Adipocyte (in vitro differentiated cells): ENCODE measurements around the gene LOXL4.

Experiments used
- DNase-seq: peaks from one replicate; pipeline ENCODE4 v3.0.0-alpha.2; 2015; ENCODE audit warnings: low read depth
- H3K27me3 ChIP-seq: replicated peaks from 2 replicates; pipeline ENCODE4 v1.7.0; 2013; ENCODE audit warnings: mild to moderate bottlenecking, low read length, moderate library complexity; ENCODE audit not compliant: control insufficient read depth, insufficient read depth
- H3K36me3 ChIP-seq: 2 replicates; pipeline ENCODE4 v1.7.0; 2013; ENCODE audit warnings: low read length, mild to moderate bottlenecking, moderate library complexity; ENCODE audit not compliant: control insufficient read depth, insufficient read depth, severe bottlenecking
- H3K4me1 ChIP-seq: 2 replicates; pipeline ENCODE4 v1.7.0; 2013; ENCODE audit warnings: mild to moderate bottlenecking, low read length, moderate library complexity; ENCODE audit not compliant: control insufficient read depth, insufficient read depth
- H3K4me3 ChIP-seq: 2 replicates; pipeline ENCODE4 v1.7.0; 2013; ENCODE audit warnings: mild to moderate bottlenecking, low read length, moderate library complexity
- H3K9ac ChIP-seq: 2 replicates; pipeline ENCODE4 v1.7.0; 2013; ENCODE audit warnings: mild to moderate bottlenecking, low read length, moderate library complexity
- H3K9me3 ChIP-seq: 2 replicates; pipeline ENCODE4 v1.7.0; 2013; ENCODE audit warnings: mild to moderate bottlenecking, low read length, moderate library complexity; ENCODE audit not compliant: control insufficient read depth

Gene LOXL4

DNA sequence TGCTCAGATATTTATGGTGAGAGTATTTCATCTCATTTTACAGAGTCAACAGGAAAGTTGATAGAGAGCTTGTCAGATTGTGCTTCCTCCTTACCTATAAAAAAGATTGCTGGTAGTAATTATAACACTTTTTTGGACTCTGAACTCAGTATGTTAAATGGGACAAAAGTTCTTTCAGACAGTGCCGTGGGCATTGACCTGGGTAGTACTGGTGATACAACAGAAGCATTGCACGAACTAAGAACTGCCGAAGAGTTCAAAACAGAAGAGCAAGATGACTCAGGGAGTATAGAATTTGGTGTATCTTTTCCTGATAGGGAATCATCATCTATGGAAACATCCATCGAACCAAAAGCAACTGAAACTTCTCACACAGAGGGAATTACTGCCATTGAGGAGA lies 58.6 kb downstream of the LOXL4 start:
- Histone ChIP-seq H3K9me3 (no peaks in the 10 kb centered on the region), H3K36me3 (peaks cover 26% of the 10 kb centered on the region), H3K4me3 (no peak overlapping the region), H3K27me3 (no peaks in the 10 kb centered on the region), H3K4me1 (no peaks in the 10 kb centered on the region), H3K9ac (no peak overlapping the region)
- DNase-seq = no peak

DNA sequence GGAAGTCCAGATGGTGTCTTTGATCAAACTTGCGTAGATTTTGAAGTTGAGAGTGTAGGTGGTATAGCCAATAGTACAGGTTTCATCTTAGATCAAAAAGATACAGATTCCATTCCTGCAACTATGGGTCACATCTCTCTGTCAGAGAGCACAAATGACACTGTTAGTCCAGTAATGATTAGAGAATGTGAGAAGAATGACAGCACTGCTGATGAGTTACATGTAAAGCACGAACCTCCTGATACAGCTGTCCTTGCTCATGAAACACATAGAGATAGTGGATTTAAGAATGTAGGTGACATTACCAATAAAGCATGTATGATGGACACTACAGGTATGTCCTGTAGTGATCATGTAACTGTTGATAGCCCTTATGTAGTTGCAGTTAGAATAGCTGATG lies 59.1 kb downstream of the LOXL4 start:
- Histone ChIP-seq H3K36me3 (peaks cover 26% of the 10 kb centered on the region), H3K27me3 (no peaks in the 10 kb centered on the region), H3K9me3 (no peaks in the 10 kb centered on the region), H3K4me1 (no peaks in the 10 kb centered on the region), H3K4me3 (no peak overlapping the region), H3K9ac (no peak overlapping the region)
- no peak for DNase-seq

DNA sequence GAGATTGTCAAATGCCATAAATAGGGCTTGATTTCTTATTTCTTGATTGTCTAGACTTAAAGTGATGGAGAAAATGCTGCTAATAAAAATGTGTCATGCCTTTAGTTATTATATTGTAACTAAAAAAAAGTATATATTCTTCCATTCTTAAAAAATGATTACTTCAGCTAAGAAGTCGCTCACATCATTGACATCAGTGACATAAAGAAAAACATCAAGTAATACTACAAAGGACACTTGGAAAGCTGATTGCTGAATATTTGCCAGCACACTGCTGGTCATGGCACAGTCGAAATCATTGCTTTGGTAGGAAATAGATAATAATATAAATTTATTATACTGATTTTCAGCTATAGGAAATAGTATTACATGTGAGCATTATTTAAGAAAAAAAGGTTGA lies 62.6 kb downstream of the LOXL4 start:
- no peak for DNase-seq
- Histone ChIP-seq H3K36me3 (peaks cover 19% of the 10 kb centered on the region), H3K9me3 (no peaks in the 10 kb centered on the region), H3K4me3 (no peak overlapping the region), H3K4me1 (no peaks in the 10 kb centered on the region), H3K27me3 (no peaks in the 10 kb centered on the region), H3K9ac (no peak overlapping the region)

DNA sequence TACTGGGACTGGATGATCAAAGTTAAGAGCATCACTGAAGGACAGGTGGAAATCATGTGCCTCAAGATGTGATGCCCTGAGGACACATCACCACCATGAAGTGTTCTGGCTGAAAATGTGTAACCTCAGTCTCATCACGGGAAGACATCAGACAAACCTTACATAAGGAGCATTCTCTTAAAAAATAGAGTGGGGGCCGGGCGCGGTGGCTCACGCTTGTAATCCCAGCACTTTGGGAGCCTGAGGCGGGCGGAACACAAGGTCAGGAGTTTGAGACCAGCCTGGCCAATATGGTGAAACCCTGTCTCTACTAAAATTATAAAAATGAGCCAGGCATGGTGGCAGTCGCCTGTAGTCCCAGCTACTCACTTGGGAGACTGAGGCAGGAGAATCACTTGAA lies 65.6 kb downstream of the LOXL4 start:
- no peak for DNase-seq
- H3K9me3 ChIP-seq = no peaks in the 10 kb centered on the region
- H3K9ac ChIP-seq = no peak overlapping the region
- no peaks in the 10 kb centered on the region for H3K36me3 ChIP-seq
- no peaks in the 10 kb centered on the region for H3K27me3 ChIP-seq
- H3K4me1 ChIP-seq = no peaks in the 10 kb centered on the region
- no peak overlapping the region for H3K4me3 ChIP-seq

DNA sequence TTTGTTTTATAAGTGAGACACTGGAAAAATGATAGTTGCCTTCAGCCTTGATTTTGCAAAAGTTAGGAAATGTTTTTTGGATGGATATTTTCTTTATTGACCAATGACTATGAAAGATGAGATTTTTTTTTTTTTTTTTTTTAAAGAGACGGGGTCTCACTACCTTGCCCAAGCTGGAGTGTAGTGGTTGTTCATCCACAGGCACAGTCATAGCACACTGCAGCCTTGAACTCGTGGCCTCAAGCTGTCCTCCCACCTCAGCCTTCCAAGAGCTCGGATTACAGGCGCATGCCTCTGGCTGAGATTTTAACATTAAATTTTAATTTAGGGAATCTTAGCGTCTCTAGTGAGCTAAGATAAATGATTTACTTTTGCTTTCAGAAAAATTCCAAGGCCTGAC lies 66.2 kb downstream of the LOXL4 start:
- no peaks in the 10 kb centered on the region for H3K4me1 ChIP-seq
- H3K9ac ChIP-seq = no peak overlapping the region
- no peaks in the 10 kb centered on the region for H3K9me3 ChIP-seq
- no peak for DNase-seq
- no peaks in the 10 kb centered on the region for H3K27me3 ChIP-seq
- no peaks in the 10 kb centered on the region for H3K36me3 ChIP-seq
- H3K4me3 ChIP-seq = no peak overlapping the region
